Measurements from ENCODE around the gene TESK2.

Gene TESK2

GRCh38 chr1:45325851-45326506 is 165.0 kb downstream of the TESK2 start:
- Histone ChIP-seq H3K4me3 (ENCODE audit: low read depth, low read length) (peak overlapping the region; percentile 81), H3K27me3 (ENCODE audit: control insufficient read depth, insufficient read depth, low read length) (no peaks in the 10 kb centered on the region), H3K4me1 (ENCODE audit: control insufficient read depth, insufficient read depth, low read length) (peaks cover 13% of the 10 kb centered on the region), H3K9ac (ENCODE audit: low read depth, low read length) (peak overlapping the region; percentile 91), H3K36me3 (ENCODE audit: control insufficient read depth, insufficient read depth, low read length) (peaks cover under 1% of the 10 kb centered on the region), H3K9me3 (ENCODE audit: control insufficient read depth, insufficient read depth, low read length) (no peaks in the 10 kb centered on the region)

GRCh38 chr1:45322486-45323040 is 168.4 kb downstream of the TESK2 start:
- Histone ChIP-seq H3K27me3 (ENCODE audit: control insufficient read depth, insufficient read depth, low read length) (no peaks in the 10 kb centered on the region), H3K4me3 (ENCODE audit: low read depth, low read length) (no peak overlapping the region), H3K4me1 (ENCODE audit: control insufficient read depth, insufficient read depth, low read length) (peaks cover 9% of the 10 kb centered on the region), H3K9ac (ENCODE audit: low read depth, low read length) (no peak overlapping the region), H3K36me3 (ENCODE audit: control insufficient read depth, insufficient read depth, low read length) (no peaks in the 10 kb centered on the region), H3K9me3 (ENCODE audit: control insufficient read depth, insufficient read depth, low read length) (no peaks in the 10 kb centered on the region)

GRCh38 chr1:45321444-45321843 is 169.5 kb downstream of the TESK2 start:
- Histone ChIP-seq H3K27me3 (ENCODE audit: control insufficient read depth, insufficient read depth, low read length) (no peaks in the 10 kb centered on the region), H3K4me1 (ENCODE audit: control insufficient read depth, insufficient read depth, low read length) (peaks cover 12% of the 10 kb centered on the region), H3K9me3 (ENCODE audit: control insufficient read depth, insufficient read depth, low read length) (no peaks in the 10 kb centered on the region), H3K9ac (ENCODE audit: low read depth, low read length) (peak overlapping the region; percentile 13), H3K4me3 (ENCODE audit: low read depth, low read length) (no peak overlapping the region), H3K36me3 (ENCODE audit: control insufficient read depth, insufficient read depth, low read length) (no peaks in the 10 kb centered on the region)

- no peaks in the 10 kb centered on the region for H3K9me3 ChIP-seq (ENCODE audit: control insufficient read depth, insufficient read depth, low read length)
Measured at GRCh38 chr1:45319761-45320160, 171.2 kb downstream of the TESK2 start.

GRCh38 chr1:45317166-45317565 is 173.8 kb downstream of the TESK2 start:
- no peak overlapping the region for H3K4me3 ChIP-seq (ENCODE audit: low read depth, low read length)
- no peaks in the 10 kb centered on the region for H3K27me3 ChIP-seq (ENCODE audit: control insufficient read depth, insufficient read depth, low read length)
- H3K9ac ChIP-seq (ENCODE audit: low read depth, low read length) = no peak overlapping the region
- peaks cover 12% of the 10 kb centered on the region for H3K4me1 ChIP-seq (ENCODE audit: control insufficient read depth, insufficient read depth, low read length)
- no peaks in the 10 kb centered on the region for H3K9me3 ChIP-seq (ENCODE audit: control insufficient read depth, insufficient read depth, low read length)
- H3K36me3 ChIP-seq (ENCODE audit: control insufficient read depth, insufficient read depth, low read length) = no peaks in the 10 kb centered on the region

More at GRCh38 chr1:45319761-45320160, 171.2 kb downstream of the TESK2 start:
- Histone ChIP-seq H3K27me3 (ENCODE audit: control insufficient read depth, insufficient read depth, low read length) (no peaks in the 10 kb centered on the region), H3K4me1 (ENCODE audit: control insufficient read depth, insufficient read depth, low read length) (peaks cover 12% of the 10 kb centered on the region), H3K4me3 (ENCODE audit: low read depth, low read length) (no peak overlapping the region), H3K9ac (ENCODE audit: low read depth, low read length) (no peak overlapping the region), H3K36me3 (ENCODE audit: control insufficient read depth, insufficient read depth, low read length) (no peaks in the 10 kb centered on the region)

- Histone ChIP-seq H3K9ac (ENCODE audit: low read depth, low read length) (no peak overlapping the region), H3K27me3 (ENCODE audit: control insufficient read depth, insufficient read depth, low read length) (no peaks in the 10 kb centered on the region), H3K4me3 (ENCODE audit: low read depth, low read length) (no peak overlapping the region), H3K36me3 (ENCODE audit: control insufficient read depth, insufficient read depth, low read length) (no peaks in the 10 kb centered on the region), H3K4me1 (ENCODE audit: control insufficient read depth, insufficient read depth, low read length) (peaks cover 3% of the 10 kb centered on the region), H3K9me3 (ENCODE audit: control insufficient read depth, insufficient read depth, low read length) (no peaks in the 10 kb centered on the region)
Measured at GRCh38 chr1:45314266-45314665, 176.7 kb downstream of the TESK2 start.

- Histone ChIP-seq H3K4me3 (ENCODE audit: low read depth, low read length) (peak overlapping the region; percentile 4), H3K9ac (ENCODE audit: low read depth, low read length) (peak overlapping the region; percentile 14)
Measured at GRCh38 chr1:45306905-45307304, 184.1 kb downstream of the TESK2 start.

GRCh38 chr1:45306319-45306718 is 184.6 kb downstream of the TESK2 start:
- Histone ChIP-seq H3K9ac (ENCODE audit: low read depth, low read length) (peak overlapping the region; percentile 14), H3K9me3 (ENCODE audit: control insufficient read depth, insufficient read depth, low read length) (no peaks in the 10 kb centered on the region), H3K4me3 (ENCODE audit: low read depth, low read length) (peak overlapping the region; percentile 4), H3K36me3 (ENCODE audit: control insufficient read depth, insufficient read depth, low read length) (no peaks in the 10 kb centered on the region), H3K27me3 (ENCODE audit: control insufficient read depth, insufficient read depth, low read length) (no peaks in the 10 kb centered on the region), H3K4me1 (ENCODE audit: control insufficient read depth, insufficient read depth, low read length) (peaks cover 34% of the 10 kb centered on the region)

More at GRCh38 chr1:45306905-45307304, 184.1 kb downstream of the TESK2 start:
- H3K4me1 ChIP-seq (ENCODE audit: control insufficient read depth, insufficient read depth, low read length) = peaks cover 30% of the 10 kb centered on the region
- no peaks in the 10 kb centered on the region for H3K9me3 ChIP-seq (ENCODE audit: control insufficient read depth, insufficient read depth, low read length)
- H3K36me3 ChIP-seq (ENCODE audit: control insufficient read depth, insufficient read depth, low read length) = no peaks in the 10 kb centered on the region
- H3K27me3 ChIP-seq (ENCODE audit: control insufficient read depth, insufficient read depth, low read length) = no peaks in the 10 kb centered on the region

GRCh38 chr1:45305231-45305630 is 185.7 kb downstream of the TESK2 start:
- Histone ChIP-seq H3K9ac (ENCODE audit: low read depth, low read length) (no peak overlapping the region), H3K9me3 (ENCODE audit: control insufficient read depth, insufficient read depth, low read length) (no peaks in the 10 kb centered on the region), H3K4me1 (ENCODE audit: control insufficient read depth, insufficient read depth, low read length) (peaks cover 34% of the 10 kb centered on the region), H3K36me3 (ENCODE audit: control insufficient read depth, insufficient read depth, low read length) (no peaks in the 10 kb centered on the region), H3K27me3 (ENCODE audit: control insufficient read depth, insufficient read depth, low read length) (no peaks in the 10 kb centered on the region), H3K4me3 (ENCODE audit: low read depth, low read length) (peak overlapping the region; percentile 90)

GRCh38 chr1:45304311-45305081 is 186.5 kb downstream of the TESK2 start:
- H3K4me3 ChIP-seq (ENCODE audit: low read depth, low read length) = peak overlapping the region; percentile 90
- no peaks in the 10 kb centered on the region for H3K9me3 ChIP-seq (ENCODE audit: control insufficient read depth, insufficient read depth, low read length)
- no peaks in the 10 kb centered on the region for H3K36me3 ChIP-seq (ENCODE audit: control insufficient read depth, insufficient read depth, low read length)
- peak overlapping the region; percentile 88 for H3K9ac ChIP-seq (ENCODE audit: low read depth, low read length)
- peaks cover 34% of the 10 kb centered on the region for H3K4me1 ChIP-seq (ENCODE audit: control insufficient read depth, insufficient read depth, low read length)
- H3K27me3 ChIP-seq (ENCODE audit: control insufficient read depth, insufficient read depth, low read length) = no peaks in the 10 kb centered on the region

GRCh38 chr1:45303520-45304310 is 187.2 kb downstream of the TESK2 start:
- Histone ChIP-seq H3K4me1 (ENCODE audit: control insufficient read depth, insufficient read depth, low read length) (peaks cover 34% of the 10 kb centered on the region), H3K27me3 (ENCODE audit: control insufficient read depth, insufficient read depth, low read length) (no peaks in the 10 kb centered on the region)

More at GRCh38 chr1:45303520-45304310, 187.2 kb downstream of the TESK2 start:
- peak overlapping the region; percentile 88 for H3K9ac ChIP-seq (ENCODE audit: low read depth, low read length)
- peak overlapping the region; percentile 90 for H3K4me3 ChIP-seq (ENCODE audit: low read depth, low read length)
- no peaks in the 10 kb centered on the region for H3K9me3 ChIP-seq (ENCODE audit: control insufficient read depth, insufficient read depth, low read length)
- H3K36me3 ChIP-seq (ENCODE audit: control insufficient read depth, insufficient read depth, low read length) = no peaks in the 10 kb centered on the region

All from iPS-15b (cell line).